ENCODE results near the gene HSD17B8.

HSD17B8 gene

GRCh38 chr6:33177552-33178446 lies 26.7 kb upstream of the HSD17B8 start:
- TF ChIP-seq CTCF (IDR thresholded peaks at IDR 0.05; ENCODE audit: insufficient read depth, low read depth, low read length, missing control alignments): no peak
- no peak for DNase-seq (ENCODE audit: low read depth)
- no peak overlapping the region for H3K4me3 ChIP-seq (ENCODE audit: low read depth, low read length)

GRCh38 chr6:33178755-33179475 lies 25.5 kb upstream of the HSD17B8 start:
- no peak for TF ChIP-seq CTCF (IDR thresholded peaks at IDR 0.05; ENCODE audit: insufficient read depth, low read depth, low read length, missing control alignments)
- no peak for DNase-seq (ENCODE audit: low read depth)
- no peak overlapping the region for H3K4me3 ChIP-seq (ENCODE audit: low read depth, low read length)

- no peak overlapping the region for H3K4me3 ChIP-seq (ENCODE audit: low read depth, low read length)
- no peak for TF ChIP-seq CTCF (IDR thresholded peaks at IDR 0.05; ENCODE audit: insufficient read depth, low read depth, low read length, missing control alignments)
Observed at GRCh38 chr6:33181141-33181540, 23.3 kb upstream of the HSD17B8 start.

GRCh38 chr6:33183071-33183683 lies 21.3 kb upstream of the HSD17B8 start:
- H3K4me3 ChIP-seq (ENCODE audit: low read depth, low read length): no peak overlapping the region
- DNase-seq (ENCODE audit: low read depth): no peak
- TF ChIP-seq CTCF (IDR thresholded peaks at IDR 0.05; ENCODE audit: insufficient read depth, low read depth, low read length, missing control alignments): no peak

More at GRCh38 chr6:33181141-33181540, 23.3 kb upstream of the HSD17B8 start:
- DNase-seq (ENCODE audit: low read depth): no peak

GRCh38 chr6:33185190-33185589 lies 19.3 kb upstream of the HSD17B8 start:
- TF ChIP-seq CTCF (IDR thresholded peaks at IDR 0.05; ENCODE audit: insufficient read depth, low read depth, low read length, missing control alignments): no peak
- no peak overlapping the region for H3K4me3 ChIP-seq (ENCODE audit: low read depth, low read length)
- DNase-seq (ENCODE audit: low read depth): no peak

- TF ChIP-seq CTCF (IDR thresholded peaks at IDR 0.05; ENCODE audit: insufficient read depth, low read depth, low read length, missing control alignments): no peak
- no peak for DNase-seq (ENCODE audit: low read depth)
- H3K4me3 ChIP-seq (ENCODE audit: low read depth, low read length): no peak overlapping the region
Observed at GRCh38 chr6:33185654-33186187, 18.7 kb upstream of the HSD17B8 start.

Measured in GM12865 (cell line).